RWPE2 (cell line): ENCODE results near the gene SLC25A21.

Experiments used
- ATAC-seq: fragments of 200-7000 bp; cut with Tn5 transposase; 3 replicates; pipeline ENCODE4 v1.9.1; 2021; ENCODE audit warnings: low read depth
- DNase-seq: peaks from one replicate; pipeline ENCODE4 v3.0.0-alpha.2; 2020; ENCODE audit warnings: low spot score
- H3K27ac ChIP-seq: fragments of 450-650 bp; 2 replicates; pipeline ENCODE4 v1.5.1; 2017; ENCODE audit warnings: mild to moderate bottlenecking; ENCODE audit not compliant: poor library complexity, severe bottlenecking
- H3K27me3 ChIP-seq: fragments of 250-450 bp; sonication (Bioruptor Pico); 2 replicates; pipeline ENCODE4 v1.5.1; 2021; ENCODE audit warnings: mild to moderate bottlenecking, moderate library complexity; ENCODE audit not compliant: insufficient read depth, poor library complexity, severe bottlenecking
- H3K36me3 ChIP-seq: fragments of 250-450 bp; sonication (Bioruptor Pico); 2 replicates; pipeline ENCODE4 v1.5.1; 2020; ENCODE audit warnings: low read depth, mild to moderate bottlenecking, moderate library complexity
- H3K4me1 ChIP-seq: fragments of 250-450 bp; sonication (Bioruptor Pico); 2 replicates; pipeline ENCODE4 v1.5.1; 2021; ENCODE audit warnings: mild to moderate bottlenecking, moderate library complexity; ENCODE audit not compliant: insufficient read depth, poor library complexity, severe bottlenecking
- H3K4me3 ChIP-seq: fragments of 250-450 bp; sonication (Bioruptor Pico); 2 replicates; pipeline ENCODE4 v1.5.1; 2021; ENCODE audit warnings: mild to moderate bottlenecking, moderate library complexity; ENCODE audit not compliant: severe bottlenecking
- H3K9me3 ChIP-seq: fragments of 250-450 bp; sonication (Bioruptor Pico); 2 replicates; pipeline ENCODE4 v1.5.1; 2021; ENCODE audit warnings: mild to moderate bottlenecking, moderate library complexity; ENCODE audit not compliant: severe bottlenecking
- CTCF ChIP-seq: fragments of 450-650 bp; IDR thresholded peaks from one replicate; pipeline ENCODE4 v1.5.1; 2017; ENCODE audit warnings: mild to moderate bottlenecking, moderate library complexity; ENCODE audit not compliant: poor library complexity, severe bottlenecking

Gene SLC25A21

GRCh38 chr14:36827861-36828260 is 344.5 kb downstream of the SLC25A21 start:
- no peaks in the 10 kb centered on the region for H3K36me3 ChIP-seq
- ATAC-seq (no peak), DNase-seq (no peak)
- H3K27me3 ChIP-seq: no peaks in the 10 kb centered on the region
- H3K9me3 ChIP-seq: no peaks in the 10 kb centered on the region
- no peak overlapping the region for H3K27ac ChIP-seq
- TF ChIP-seq CTCF: no peak
- no peak overlapping the region for H3K4me3 ChIP-seq
- H3K4me1 ChIP-seq: no peaks in the 10 kb centered on the region

- Histone ChIP-seq H3K27ac (no peak overlapping the region), H3K4me3 (no peak overlapping the region), H3K27me3 (no peaks in the 10 kb centered on the region), H3K9me3 (no peaks in the 10 kb centered on the region), H3K36me3 (no peaks in the 10 kb centered on the region), H3K4me1 (peaks cover 9% of the 10 kb centered on the region)
- no peak for TF ChIP-seq CTCF
- ATAC-seq (no peak), DNase-seq (no peak)
These were observed 345.8 kb downstream of the SLC25A21 start for GRCh38 chr14:36826614-36827013.

GRCh38 chr14:36824854-36825253 is 347.6 kb downstream of the SLC25A21 start:
- Histone ChIP-seq H3K27me3 (no peaks in the 10 kb centered on the region), H3K27ac (no peak overlapping the region), H3K9me3 (no peaks in the 10 kb centered on the region), H3K4me1 (peaks cover 23% of the 10 kb centered on the region), H3K4me3 (no peak overlapping the region), H3K36me3 (no peaks in the 10 kb centered on the region)
- ATAC-seq (no peak), DNase-seq (no peak)
- no peak for TF ChIP-seq CTCF

DNA sequence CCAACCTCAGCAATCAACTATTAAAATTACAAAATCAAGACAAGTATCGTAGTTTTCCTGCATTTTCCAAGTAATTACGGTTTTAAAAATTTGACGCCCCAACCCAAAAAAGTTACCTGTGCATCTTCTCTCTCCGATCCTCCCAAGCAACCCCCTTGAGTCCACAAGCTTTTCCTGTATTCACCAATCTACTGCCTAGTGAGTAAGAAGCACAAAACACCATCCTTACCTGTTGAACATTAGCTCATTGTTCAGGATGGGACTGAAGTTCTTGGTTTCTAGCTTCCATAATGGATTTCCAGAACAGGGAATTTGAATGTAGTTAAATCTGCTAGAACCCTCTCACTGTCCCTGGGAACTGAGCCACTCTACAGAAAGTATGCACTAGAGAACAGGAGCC is 348.8 kb downstream of the SLC25A21 start:
- ATAC-seq (no peak), DNase-seq (no peak)
- H3K36me3 ChIP-seq: no peaks in the 10 kb centered on the region
- no peak overlapping the region for H3K27ac ChIP-seq
- H3K9me3 ChIP-seq: no peaks in the 10 kb centered on the region
- H3K4me1 ChIP-seq: peaks cover 23% of the 10 kb centered on the region
- H3K4me3 ChIP-seq: no peak overlapping the region
- no peaks in the 10 kb centered on the region for H3K27me3 ChIP-seq
- TF ChIP-seq CTCF: no peak

DNA sequence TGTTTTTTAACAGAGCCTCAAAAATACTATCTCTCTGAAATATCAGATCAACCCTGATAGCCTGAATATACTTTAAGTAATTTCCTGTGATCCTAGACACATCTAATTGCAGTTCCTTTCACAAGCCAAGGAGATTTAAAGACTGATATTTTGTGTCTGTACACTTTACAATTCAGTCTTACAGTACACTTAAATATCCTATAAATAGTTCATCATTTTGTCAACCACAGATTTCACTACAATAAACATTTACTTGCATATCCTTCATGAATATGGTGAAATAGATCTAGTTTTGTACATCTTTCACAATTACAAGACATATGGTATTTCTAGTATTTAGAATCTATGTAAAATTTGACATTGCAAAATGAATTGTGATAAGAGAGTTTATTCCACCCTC is 349.7 kb downstream of the SLC25A21 start:
- no peak for TF ChIP-seq CTCF
- ATAC-seq (no peak), DNase-seq (no peak)
- H3K4me3 ChIP-seq: no peak overlapping the region
- H3K36me3 ChIP-seq: no peaks in the 10 kb centered on the region
- H3K9me3 ChIP-seq: no peaks in the 10 kb centered on the region
- no peaks in the 10 kb centered on the region for H3K27me3 ChIP-seq
- peaks cover 23% of the 10 kb centered on the region for H3K4me1 ChIP-seq
- no peak overlapping the region for H3K27ac ChIP-seq
